Measurements from ENCODE around the gene HIVEP3.

DNA sequence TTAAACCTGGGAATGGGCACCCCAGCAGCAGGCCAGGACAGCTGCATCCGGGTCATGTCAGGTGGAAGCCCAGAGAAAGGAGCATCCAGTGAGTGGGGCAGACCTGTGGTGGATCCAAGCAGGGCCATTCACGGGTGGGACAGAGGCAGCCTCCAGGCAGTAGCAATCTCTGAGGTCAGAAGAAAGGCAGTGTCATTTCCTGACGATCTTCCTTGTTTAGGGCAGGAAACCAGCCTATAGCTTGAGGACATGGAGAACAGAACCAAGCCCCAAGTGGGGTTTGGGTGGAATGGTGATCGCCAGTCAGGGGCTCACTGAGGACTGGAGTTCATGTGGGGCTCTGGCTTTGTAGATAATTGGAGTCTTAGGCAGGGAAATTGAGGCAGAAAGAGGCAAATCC, 209.4 kb downstream of the HIVEP3 start:
- TF ChIP-seq ZSCAN29 (CRISPR knock-in tag; conservative IDR thresholded peaks at IDR 0.05) (no peak), RAD21 (CRISPR knock-in tag; IDR thresholded peaks at IDR 0.05) (no peak), HNF4G (IDR thresholded peaks at IDR 0.05; ENCODE audit: borderline replicate concordance, low read depth, low read length) (no peak), HNF4G (CRISPR knock-in tag; IDR thresholded peaks at IDR 0.05; ENCODE audit: borderline replicate concordance, low read depth) (no peak), HDAC6 (IDR thresholded peaks at IDR 0.05; ENCODE audit: low read depth, low read length) (no peak), TBP (CRISPR knock-in tag; IDR thresholded peaks at IDR 0.05) (no peak), PRDM15 (CRISPR knock-in tag; IDR thresholded peaks at IDR 0.05) (no peak), CREM (IDR thresholded peaks at IDR 0.05) (no peak), CREM (CRISPR knock-in tag; IDR thresholded peaks at IDR 0.05) (no peak), ZBTB2 (CRISPR knock-in tag; IDR thresholded peaks at IDR 0.05; ENCODE audit: low read depth) (no peak), POLR2A (IDR thresholded peaks at IDR 0.05; ENCODE audit: insufficient read depth in 1 of 2, low read depth in 2 of 2, low read length in 2 of 2) (no peak)
- TF ChIP-seq, protein P1, sequence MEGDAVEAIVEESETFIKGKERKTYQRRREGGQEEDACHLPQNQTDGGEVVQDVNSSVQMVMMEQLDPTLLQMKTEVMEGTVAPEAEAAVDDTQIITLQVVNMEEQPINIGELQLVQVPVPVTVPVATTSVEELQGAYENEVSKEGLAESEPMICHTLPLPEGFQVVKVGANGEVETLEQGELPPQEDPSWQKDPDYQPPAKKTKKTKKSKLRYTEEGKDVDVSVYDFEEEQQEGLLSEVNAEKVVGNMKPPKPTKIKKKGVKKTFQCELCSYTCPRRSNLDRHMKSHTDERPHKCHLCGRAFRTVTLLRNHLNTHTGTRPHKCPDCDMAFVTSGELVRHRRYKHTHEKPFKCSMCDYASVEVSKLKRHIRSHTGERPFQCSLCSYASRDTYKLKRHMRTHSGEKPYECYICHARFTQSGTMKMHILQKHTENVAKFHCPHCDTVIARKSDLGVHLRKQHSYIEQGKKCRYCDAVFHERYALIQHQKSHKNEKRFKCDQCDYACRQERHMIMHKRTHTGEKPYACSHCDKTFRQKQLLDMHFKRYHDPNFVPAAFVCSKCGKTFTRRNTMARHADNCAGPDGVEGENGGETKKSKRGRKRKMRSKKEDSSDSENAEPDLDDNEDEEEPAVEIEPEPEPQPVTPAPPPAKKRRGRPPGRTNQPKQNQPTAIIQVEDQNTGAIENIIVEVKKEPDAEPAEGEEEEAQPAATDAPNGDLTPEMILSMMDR (CRISPR knock-in tag; IDR thresholded peaks at IDR 0.05): no peak

Data from HepG2 (cell line).